NCI-H526 (cell line): Measurements from ENCODE around the gene NGF.

Source experiments
- DNase-seq, 2 experiments: peaks; one replicate each; lab custom pipeline; 2025; lab: John Stamatoyannopoulos, UW

Gene NGF

GRCh38 chr1:115237023-115237422 is 101.0 kb downstream of the NGF start:
- no peak for DNase-seq
